ENCODE results near the gene TTC13. TPM values are rescaled to one million over a fixed set of nuclear protein-coding genes. Genes with fewer than 3 reads are reported as not detected.

Gene TTC13
- total RNA-seq, 2 experiments from 2014 or later = 13.6 to 16.2 TPM

- DNase-seq (no peak), ATAC-seq (no peak)
- POLR2A ChIA-PET = no interaction called here
- CTCF ChIA-PET = interaction anchor here (1.0 to 1.2 kb wide), 3 partner anchors 15 to 71 kb away, joined by 3 to 4 read pairs (median 3); no protein-coding TSS in a partner anchor
- intact Hi-C loops (cut with DNase I, micrococcal nuclease) = no loop called here
- peaks cover 3% of the 10 kb centered on the region for H3K4me1 Mint-ChIP-seq
- H3K36me3 Mint-ChIP-seq (ENCODE audit: low read depth) = peaks cover 12% of the 10 kb centered on the region
- no peak overlapping the region for H3K4me3 Mint-ChIP-seq
- no peaks in the 10 kb centered on the region for H3K9me3 Mint-ChIP-seq (ENCODE audit: low read depth)
- no peak overlapping the region for H3K27ac Mint-ChIP-seq
- no peaks in the 10 kb centered on the region for H3K27me3 Mint-ChIP-seq
These were observed 77.0 kb downstream of the TTC13 start for GRCh38 chr1:230901671-230902070.

DNA sequence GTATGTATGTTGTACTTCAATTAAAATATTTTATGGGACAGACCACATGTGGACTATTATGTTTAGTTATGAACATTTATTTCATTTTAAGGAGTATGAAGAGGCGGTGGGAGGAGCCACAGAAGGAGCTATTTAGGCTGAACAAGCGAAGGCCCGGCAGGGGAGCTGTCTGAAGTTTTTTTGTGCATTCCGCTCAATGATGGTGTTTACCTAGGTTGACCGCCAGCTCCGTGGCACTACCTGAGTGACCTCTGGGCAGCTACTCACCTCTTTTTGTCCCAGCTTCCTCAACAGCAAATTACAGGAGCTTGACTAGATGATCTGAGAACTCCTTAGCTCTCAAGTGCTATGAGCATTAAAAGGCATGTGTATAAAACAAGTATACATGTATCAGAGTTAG is 77.7 kb downstream of the TTC13 start:
- intact Hi-C loops (cut with DNase I, micrococcal nuclease) = no loop called here
- no peak overlapping the region for H3K4me3 Mint-ChIP-seq
- ATAC-seq (no peak), DNase-seq (no peak)
- H3K36me3 Mint-ChIP-seq (ENCODE audit: low read depth) = peaks cover 10% of the 10 kb centered on the region
- no peaks in the 10 kb centered on the region for H3K9me3 Mint-ChIP-seq (ENCODE audit: low read depth)
- H3K27ac Mint-ChIP-seq = no peak overlapping the region
- H3K4me1 Mint-ChIP-seq = peaks cover 3% of the 10 kb centered on the region
- no peaks in the 10 kb centered on the region for H3K27me3 Mint-ChIP-seq
- ChIA-PET CTCF (interaction anchor here (1.0 to 1.1 kb wide), 3 partner anchors 21 to 170 kb away, joined by 3 to 4 read pairs (median 4); no protein-coding TSS in a partner anchor), POLR2A (no interaction called here)

DNA sequence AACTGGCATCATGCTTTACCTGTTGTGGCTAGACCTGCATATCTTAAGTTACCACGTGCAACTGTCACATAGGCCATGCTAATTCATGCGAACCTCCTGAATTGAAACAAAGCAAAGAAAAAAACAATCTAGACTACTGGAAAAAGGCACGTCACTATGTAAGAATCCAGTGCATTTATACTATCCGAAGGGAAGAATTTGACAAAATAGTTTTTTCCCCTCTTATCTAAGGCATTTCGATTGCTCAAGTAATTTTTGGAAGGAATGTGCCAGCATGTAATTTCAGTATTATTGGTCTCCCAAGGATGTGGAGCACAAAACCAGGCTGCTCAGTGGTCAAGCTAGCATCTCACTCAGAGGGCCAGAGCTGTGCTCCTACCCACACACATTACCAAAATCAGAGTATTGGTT is 78.8 kb downstream of the TTC13 start:
- Mint-ChIP-seq H3K27ac (no peak overlapping the region), H3K36me3 (ENCODE audit: low read depth) (peaks cover 4% of the 10 kb centered on the region), H3K9me3 (ENCODE audit: low read depth) (no peaks in the 10 kb centered on the region), H3K27me3 (no peaks in the 10 kb centered on the region), H3K4me3 (no peak overlapping the region), H3K4me1 (peaks cover 3% of the 10 kb centered on the region)
- CTCF ChIA-PET = interaction anchor here (1.1 kb wide), 1 partner anchor 22 kb away, joined by 4 read pairs; no protein-coding TSS in a partner anchor
- intact Hi-C loops (cut with DNase I, micrococcal nuclease) = no loop called here
- POLR2A ChIA-PET = interaction anchor here (0.6 kb wide), 1 partner anchor 52 kb away, joined by 12 read pairs; no protein-coding TSS in a partner anchor
- no peak for DNase-seq
- ATAC-seq = no peak

DNA sequence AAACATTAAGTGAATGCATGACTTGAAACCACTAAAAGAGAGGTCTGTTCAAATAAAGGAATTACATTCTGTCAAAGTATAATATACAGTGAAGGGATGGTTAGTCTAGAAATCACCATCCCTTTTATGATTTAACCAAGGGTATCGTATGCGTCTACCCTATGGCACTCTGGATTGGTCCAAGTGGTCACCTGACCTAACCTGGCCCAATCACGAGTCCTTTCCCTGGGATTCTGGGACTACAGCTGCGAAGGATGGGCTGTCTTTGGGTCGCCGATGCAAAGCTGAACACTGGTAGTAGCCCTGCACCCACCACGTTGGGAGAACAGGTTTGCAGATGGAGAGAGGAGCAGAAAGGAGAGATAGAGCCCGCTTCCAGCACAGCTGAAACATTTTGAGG is 79.9 kb downstream of the TTC13 start:
- DNase-seq (no peak), ATAC-seq (no peak)
- Mint-ChIP-seq H3K27me3 (no peaks in the 10 kb centered on the region), H3K27ac (no peak overlapping the region), H3K36me3 (ENCODE audit: low read depth) (peaks cover 1% of the 10 kb centered on the region), H3K4me3 (no peak overlapping the region), H3K4me1 (peaks cover 3% of the 10 kb centered on the region), H3K9me3 (ENCODE audit: low read depth) (no peaks in the 10 kb centered on the region)
- ChIA-PET POLR2A (no interaction called here), CTCF (no interaction called here)
- intact Hi-C loops (cut with DNase I, micrococcal nuclease) = no loop called here

DNA sequence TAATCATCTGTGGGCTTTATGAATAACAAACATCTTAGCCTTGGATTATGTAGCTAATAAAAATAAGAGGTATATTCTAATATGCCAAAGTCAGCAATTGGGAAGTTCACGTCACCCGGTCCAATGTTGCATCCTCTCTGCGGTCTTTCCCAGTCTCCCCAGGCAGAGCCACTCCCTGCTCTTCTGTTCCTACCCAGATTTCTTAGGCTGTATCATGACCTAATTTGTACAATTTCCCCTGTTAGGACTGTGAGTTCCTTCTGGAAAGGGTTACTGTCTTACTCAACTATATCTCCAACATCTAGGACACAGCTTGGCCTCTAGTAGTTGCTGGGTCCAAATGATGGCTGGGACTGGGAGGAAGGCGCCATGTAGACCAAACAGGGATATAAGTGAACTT is 80.5 kb downstream of the TTC13 start:
- intact Hi-C loops (cut with DNase I, micrococcal nuclease) = no loop called here
- ChIA-PET CTCF (no interaction called here), POLR2A (no interaction called here)
- H3K27me3 Mint-ChIP-seq = no peaks in the 10 kb centered on the region
- DNase-seq (no peak), ATAC-seq (no peak)
- H3K36me3 Mint-ChIP-seq (ENCODE audit: low read depth) = peaks cover 1% of the 10 kb centered on the region
- peaks cover 3% of the 10 kb centered on the region for H3K4me1 Mint-ChIP-seq
- H3K27ac Mint-ChIP-seq = no peak overlapping the region
- no peak overlapping the region for H3K4me3 Mint-ChIP-seq
- no peaks in the 10 kb centered on the region for H3K9me3 Mint-ChIP-seq (ENCODE audit: low read depth)

GRCh38 chr1:230896779-230897178 is 81.9 kb downstream of the TTC13 start:
- Mint-ChIP-seq H3K27me3 (peaks cover 3% of the 10 kb centered on the region), H3K36me3 (ENCODE audit: low read depth) (peaks cover 1% of the 10 kb centered on the region), H3K4me1 (peaks cover 3% of the 10 kb centered on the region), H3K27ac (no peak overlapping the region), H3K9me3 (ENCODE audit: low read depth) (no peaks in the 10 kb centered on the region), H3K4me3 (no peak overlapping the region)
- CTCF ChIA-PET = interaction anchor here (0.6 kb wide), 2 partner anchors 20 to 434 kb away, joined by 3 to 4 read pairs; no protein-coding TSS in a partner anchor
- intact Hi-C loops (cut with DNase I, micrococcal nuclease) = no loop called here
- POLR2A ChIA-PET = no interaction called here
- no peak for DNase-seq
- no peak for ATAC-seq

- DNase-seq (no peak), ATAC-seq (no peak)
- no peak overlapping the region for H3K27ac Mint-ChIP-seq
- ChIA-PET POLR2A (no interaction called here), CTCF (interaction anchor here (0.6 to 0.9 kb wide), 2 partner anchors 97 to 1648 kb away, joined by 3 to 4 read pairs; no protein-coding TSS in a partner anchor)
- intact Hi-C loops (cut with DNase I, micrococcal nuclease) = no loop called here
- H3K36me3 Mint-ChIP-seq (ENCODE audit: low read depth) = no peaks in the 10 kb centered on the region
- peaks cover 3% of the 10 kb centered on the region for H3K27me3 Mint-ChIP-seq
- no peaks in the 10 kb centered on the region for H3K4me1 Mint-ChIP-seq
- no peaks in the 10 kb centered on the region for H3K9me3 Mint-ChIP-seq (ENCODE audit: low read depth)
- no peak overlapping the region for H3K4me3 Mint-ChIP-seq
These were observed 83.2 kb downstream of the TTC13 start for GRCh38 chr1:230895452-230895851.

GRCh38 chr1:230894664-230895063 is 84.0 kb downstream of the TTC13 start:
- ATAC-seq (no peak), DNase-seq (no peak)
- ChIA-PET CTCF (interaction anchor here (0.6 kb wide), 1 partner anchor 1649 kb away, joined by 4 read pairs; no protein-coding TSS in a partner anchor), POLR2A (no interaction called here)
- Mint-ChIP-seq H3K27me3 (peaks cover 3% of the 10 kb centered on the region), H3K36me3 (ENCODE audit: low read depth) (no peaks in the 10 kb centered on the region), H3K4me1 (no peaks in the 10 kb centered on the region), H3K9me3 (ENCODE audit: low read depth) (no peaks in the 10 kb centered on the region), H3K27ac (no peak overlapping the region), H3K4me3 (no peak overlapping the region)
- intact Hi-C loops (cut with DNase I, micrococcal nuclease) = no loop called here

DNA sequence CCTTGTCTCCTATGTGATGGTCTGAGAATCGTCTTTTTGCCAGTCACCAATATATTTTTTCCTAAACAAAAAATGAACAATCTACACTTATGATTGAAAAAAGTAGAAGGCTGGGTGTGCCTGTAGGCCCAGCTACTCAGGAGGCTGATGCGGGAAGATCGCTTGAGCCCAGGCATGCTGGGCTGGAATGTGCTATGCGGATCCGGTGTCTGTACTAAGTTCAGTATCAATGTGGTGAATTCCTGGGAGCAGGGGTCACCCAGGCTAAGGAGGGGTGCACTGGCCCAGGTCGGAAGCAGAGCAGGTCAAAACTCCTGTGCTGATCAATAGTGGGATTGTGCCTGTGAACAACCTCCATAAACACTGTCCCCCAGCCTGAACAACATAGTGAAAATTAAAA is 84.6 kb downstream of the TTC13 start:
- POLR2A ChIA-PET = no interaction called here
- no peak overlapping the region for H3K27ac Mint-ChIP-seq
- ATAC-seq (no peak), DNase-seq (no peak)
- H3K4me1 Mint-ChIP-seq = no peaks in the 10 kb centered on the region
- CTCF ChIA-PET = interaction anchor here (0.7 kb wide), 1 partner anchor 64 kb away, joined by 3 read pairs; no protein-coding TSS in a partner anchor
- intact Hi-C loops (cut with DNase I, micrococcal nuclease) = no loop called here
- peaks cover 5% of the 10 kb centered on the region for H3K27me3 Mint-ChIP-seq
- no peak overlapping the region for H3K4me3 Mint-ChIP-seq
- H3K36me3 Mint-ChIP-seq (ENCODE audit: low read depth) = no peaks in the 10 kb centered on the region
- no peaks in the 10 kb centered on the region for H3K9me3 Mint-ChIP-seq (ENCODE audit: low read depth)

DNA sequence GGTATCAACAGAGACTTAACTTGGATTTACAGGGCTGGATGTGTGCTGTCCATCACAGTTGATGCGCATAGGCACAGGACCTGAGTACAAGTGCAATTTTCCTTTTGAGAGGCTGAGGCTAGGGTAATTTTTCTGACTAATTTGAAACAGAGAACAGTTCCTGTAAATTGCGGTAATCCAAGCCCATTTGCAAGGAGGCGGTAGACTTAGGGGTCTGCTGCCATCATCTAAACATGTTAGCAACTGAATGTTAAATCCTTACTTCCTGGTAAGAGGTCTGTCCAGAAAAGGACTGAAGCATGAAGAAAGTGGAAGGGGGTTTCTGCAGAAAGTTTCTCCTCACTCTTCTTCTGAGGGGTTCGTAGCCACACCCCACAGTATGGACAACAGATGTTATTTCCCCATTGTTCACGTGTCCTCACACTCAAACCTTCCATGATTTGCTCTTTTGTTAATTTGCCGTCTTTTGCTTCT is 86.6 kb downstream of the TTC13 start:
- H3K36me3 Mint-ChIP-seq (ENCODE audit: low read depth) = no peaks in the 10 kb centered on the region
- POLR2A ChIA-PET = no interaction called here
- ATAC-seq = no peak
- no peak overlapping the region for H3K27ac Mint-ChIP-seq
- H3K9me3 Mint-ChIP-seq (ENCODE audit: low read depth) = no peaks in the 10 kb centered on the region
- CTCF ChIA-PET = no interaction called here
- H3K27me3 Mint-ChIP-seq = peaks cover 10% of the 10 kb centered on the region
- DNase-seq = no peak
- intact Hi-C loops (cut with DNase I, micrococcal nuclease) = no loop called here
- H3K4me1 Mint-ChIP-seq = no peaks in the 10 kb centered on the region
- no peak overlapping the region for H3K4me3 Mint-ChIP-seq

GRCh38 chr1:230891413-230891812 is 87.2 kb downstream of the TTC13 start:
- no peak for ATAC-seq
- Mint-ChIP-seq H3K27ac (no peak overlapping the region), H3K4me1 (no peaks in the 10 kb centered on the region), H3K36me3 (ENCODE audit: low read depth) (no peaks in the 10 kb centered on the region), H3K27me3 (peaks cover 10% of the 10 kb centered on the region), H3K4me3 (no peak overlapping the region), H3K9me3 (ENCODE audit: low read depth) (no peaks in the 10 kb centered on the region)
- no peak for DNase-seq
- ChIA-PET POLR2A (no interaction called here), CTCF (no interaction called here)
- intact Hi-C loops (cut with DNase I, micrococcal nuclease) = no loop called here

DNA sequence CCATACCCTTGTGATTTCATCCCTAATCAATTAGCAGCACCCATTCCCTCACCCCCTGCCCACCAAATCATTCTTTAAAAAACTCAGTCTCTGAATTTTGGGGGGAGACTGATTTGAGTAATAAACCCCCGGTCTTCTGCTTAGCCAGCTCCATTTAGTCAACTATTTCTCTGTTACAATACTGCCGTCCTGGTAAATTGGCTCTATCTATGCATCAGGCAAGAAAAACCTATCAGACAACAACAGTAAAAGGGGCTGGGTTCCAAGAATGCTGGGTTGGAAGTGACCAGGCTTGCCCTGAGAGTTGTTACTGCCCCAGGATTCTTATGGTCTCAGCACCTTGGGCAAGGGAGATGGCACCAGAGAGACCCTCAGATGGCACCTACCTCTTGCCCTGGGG is 94.0 kb downstream of the TTC13 start:
- Mint-ChIP-seq H3K27me3 (peaks cover 36% of the 10 kb centered on the region), H3K27ac (no peak overlapping the region), H3K4me1 (no peaks in the 10 kb centered on the region), H3K4me3 (no peak overlapping the region), H3K36me3 (ENCODE audit: low read depth) (no peaks in the 10 kb centered on the region), H3K9me3 (ENCODE audit: low read depth) (no peaks in the 10 kb centered on the region)
- ATAC-seq = no peak
- ChIA-PET CTCF (no interaction called here), POLR2A (no interaction called here)
- intact Hi-C loops (cut with DNase I, micrococcal nuclease) = no loop called here
- DNase-seq = no peak

Data from activated CD4-positive, alpha-beta T cell treated with anti-CD3 and anti-CD28 coated beads for 36 hours (primary cell).